K562 (cell line): ENCODE measurements around the gene KRT8. TPM values are rescaled to one million over a fixed set of nuclear protein-coding genes. Genes with fewer than 3 reads are reported as not detected.

Experiments used
- ATAC-seq: fragments of 200-7000 bp; cut with Tn5 transposase; 3 replicates; pipeline ENCODE4 v1.9.1; 2020; ENCODE audit warnings: moderate library complexity
- BruUV-seq: library from RNA; stranded (reverse); fragments of 400-500 nt; replicated peaks from 2 replicates; lab custom pipeline; 2021; lab: Mats Ljungman, UMichigan
- CTCF ChIA-PET: fragments of 300-600 bp; formaldehyde crosslinking; extraction: SDS; loops from one replicate; lab custom pipeline; 2021; ENCODE audit warnings: low intra/inter-chr PET ratio; lab: Yijun Ruan, JAX
- POLR2A ChIA-PET: fragments of 300-600, 350-650 bp; sonication (Branson Sonifier 250); formaldehyde crosslinking; extraction: SDS; loops from one replicate; lab custom pipeline; 2021; ENCODE audit warnings: antibody characterized with exemption, inconsistent platforms; lab: Yijun Ruan, JAX
- DNase-seq, 4 experiments: peaks; one replicate each; pipeline versions ENCODE4 v3.0.0 to v3.0.0-alpha.2; 2011 to 2018; ENCODE audit warnings: low spot score in 3 of 4, mixed read lengths in 3 of 4; ENCODE audit errors: extremely low read depth in 1 of 4
- FAIRE-seq: peaks from 2 replicates; lab custom pipeline; 2011; peaks lifted over from hg19 to GRCh38; lab: Jason Lieb, UNC
- H2AFZ ChIP-seq: 2 replicates; pipeline ENCODE4 v1.6.0; 2011; ENCODE audit warnings: low read depth, low read length, control low read depth, inconsistent platforms
- H3K27ac ChIP-seq: fragments of 200-600 bp; 3 replicates; pipeline ENCODE4 v1.8.0; 2011; ENCODE audit warnings: low read depth, mild to moderate bottlenecking, control low read depth, inconsistent platforms, low read length, moderate library complexity, mixed read lengths; ENCODE audit errors: extremely low read depth
- H3K27me3 ChIP-seq, 2 experiments: fragments of 300-600 bp in 1 of 2; 2 replicates in 1 of 2; 3 replicates in 1 of 2; pipeline versions ENCODE4 v1.6.0 to v1.8.0; 2011; ENCODE audit warnings: inconsistent platforms in 2 of 2, low read length in 2 of 2, mild to moderate bottlenecking in 1 of 2, mixed read lengths in 1 of 2, moderate library complexity in 1 of 2; ENCODE audit not compliant: control insufficient read depth in 2 of 2, insufficient read depth in 2 of 2
- H3K36me3 ChIP-seq: fragments of 300-600 bp; 3 replicates; pipeline ENCODE4 v1.8.0; 2011; ENCODE audit warnings: mild to moderate bottlenecking, low read length, inconsistent platforms; ENCODE audit not compliant: control insufficient read depth, insufficient read depth
- H3K4me1 ChIP-seq, 2 experiments: fragments of 200-600 bp in 1 of 2; replicated peaks in 1 of 2; 2 replicates in 1 of 2; 3 replicates in 1 of 2; pipeline versions ENCODE4 v1.5.1 to v1.8.0; 2011; ENCODE audit warnings: inconsistent platforms in 2 of 2, low read length in 2 of 2, mild to moderate bottlenecking in 1 of 2, mixed read lengths in 1 of 2, moderate library complexity in 1 of 2; ENCODE audit not compliant: control insufficient read depth in 2 of 2, insufficient read depth in 2 of 2
- H3K4me2 ChIP-seq: 2 replicates; pipeline ENCODE4 v1.6.1; 2011; ENCODE audit warnings: low read length, control low read depth, inconsistent platforms, mixed read lengths; ENCODE audit not compliant: insufficient read depth
- H3K4me3 ChIP-seq: fragments of 200-600 bp; sonication (generic), shearing (Covaris generic); 2 replicates; pipeline ENCODE4 v1.5.1; 2016; ENCODE audit warnings: control low read depth, inconsistent platforms
- H3K79me2 ChIP-seq: fragments of 200-600 bp; 3 replicates; pipeline ENCODE4 v1.8.0; 2011; ENCODE audit warnings: low read length, inconsistent platforms; ENCODE audit not compliant: control insufficient read depth, insufficient read depth
- H3K9ac ChIP-seq, 2 experiments: 2 replicates each; pipeline versions ENCODE4 v1.6.0 to v1.6.1; 2011; ENCODE audit warnings: low read depth in 2 of 2, low read length in 2 of 2, control low read depth in 1 of 2, inconsistent platforms in 1 of 2, mild to moderate bottlenecking in 1 of 2, mixed read lengths in 1 of 2; ENCODE audit not compliant: insufficient read depth in 1 of 2
- H3K9me1 ChIP-seq: one replicate; pipeline ENCODE4 v1.6.0; 2011; ENCODE audit warnings: inconsistent platforms, mild to moderate bottlenecking, low read length, moderate library complexity; ENCODE audit not compliant: control insufficient read depth, insufficient read depth
- H3K9me3 ChIP-seq: replicated peaks from 2 replicates; pipeline ENCODE4 v1.5.1; 2011; ENCODE audit warnings: low read depth, low read length, inconsistent platforms; ENCODE audit not compliant: control insufficient read depth, insufficient read depth
- H4K20me1 ChIP-seq: replicated peaks from 2 replicates; pipeline ENCODE4 v1.6.1; 2011; ENCODE audit warnings: low read length, inconsistent platforms, mixed read lengths; ENCODE audit not compliant: control insufficient read depth, insufficient read depth
- RFX1 ChIP-seq: fragments of 450-650 bp; IDR thresholded peaks from 2 replicates; pipeline ENCODE4 v1.6.1; 2016; ENCODE audit warnings: mild to moderate bottlenecking, moderate library complexity
- SAP30 ChIP-seq: fragments of 200-600 bp; sonication (generic); IDR thresholded peaks from 2 replicates; pipeline ENCODE4 v1.6.1; 2012; ENCODE audit warnings: borderline replicate concordance, low read depth, mild to moderate bottlenecking, moderate library complexity, low read length, control low read depth, inconsistent platforms; ENCODE audit not compliant: insufficient read depth, poor library complexity, severe bottlenecking
- ZNF121 ChIP-seq: sonication (generic); formaldehyde crosslinking; conservative IDR thresholded peaks from 2 replicates; pipeline ENCODE4 v1.8.0; 2022; ENCODE audit warnings: missing genetic modification reagents
- WGBS: fragments of 100-300 bp; shearing (Covaris generic); methylation state at CpG from one replicate; pipeline ENCODE4 v1.1.6; 2016; ENCODE audit warnings: low coverage, mixed read lengths; ENCODE audit not compliant: insufficient coverage; ENCODE audit errors: missing lambda C conversion rate; 5-methylcytosine and 5-hydroxymethylcytosine counted together
- in situ Hi-C: fragments of 300-500 bp; cut with MboI; formaldehyde crosslinking; loops from 4 replicates; pipeline ENCODE4 v1.15.0; 2018; ENCODE audit warnings: inconsistent platforms, mixed read lengths
- intact Hi-C: fragments of 100-400 bp; cut with micrococcal nuclease; formaldehyde crosslinking; loops from 2 replicates; pipeline ENCODE4 v1.14.2; 2022
- polyA plus RNA-seq, 8 experiments: library from polyadenylated mRNA; depleted of rRNA in 4 of 8; stranded (reverse) in 5 of 8; unstranded in 3 of 8; fragments of >200 nt; fragmentation: Nextera tagmentation in 2 of 8; fragmentation: Illumina TruSeq in 1 of 8; extraction: Ambion mirVana in 2 of 8; extraction: Trizol in 1 of 8; gene quantifications; 2 replicates each; pipeline versions ENCODE4 v1.2.1 to v1.2.3, GENCODE V29; 2011 to 2014; ENCODE audit warnings: inconsistent platforms in 1 of 8, missing spikeins in 1 of 8
- total RNA-seq, 7 experiments: library from RNA; depleted of rRNA in 6 of 7; stranded (reverse); fragments of >200 nt in 6 of 7; fragmentation: Illumina TruSeq in 2 of 7; extraction: Trizol in 2 of 7; gene quantifications; 2 replicates each; pipeline versions ENCODE4 v1.2.1 to v1.2.3, GENCODE V29; 2011 to 2021; ENCODE audit warnings: low replicate concordance in 1 of 7
- TF ChIP-seq, protein P1 (sequence below): fragments of 450-650 bp; formaldehyde crosslinking; IDR thresholded peaks from 2 replicates; pipeline ENCODE4 v1.4.0; 2020; ENCODE audit warnings: mild to moderate bottlenecking, moderate library complexity

The KRT8 gene
- total and polyA plus RNA-seq, 9 of the 15 experiments (the other 6 are each of a cell fraction or from before 2014, with no cell fraction given): 41.5 to 661 (median 260) TPM

DNA sequence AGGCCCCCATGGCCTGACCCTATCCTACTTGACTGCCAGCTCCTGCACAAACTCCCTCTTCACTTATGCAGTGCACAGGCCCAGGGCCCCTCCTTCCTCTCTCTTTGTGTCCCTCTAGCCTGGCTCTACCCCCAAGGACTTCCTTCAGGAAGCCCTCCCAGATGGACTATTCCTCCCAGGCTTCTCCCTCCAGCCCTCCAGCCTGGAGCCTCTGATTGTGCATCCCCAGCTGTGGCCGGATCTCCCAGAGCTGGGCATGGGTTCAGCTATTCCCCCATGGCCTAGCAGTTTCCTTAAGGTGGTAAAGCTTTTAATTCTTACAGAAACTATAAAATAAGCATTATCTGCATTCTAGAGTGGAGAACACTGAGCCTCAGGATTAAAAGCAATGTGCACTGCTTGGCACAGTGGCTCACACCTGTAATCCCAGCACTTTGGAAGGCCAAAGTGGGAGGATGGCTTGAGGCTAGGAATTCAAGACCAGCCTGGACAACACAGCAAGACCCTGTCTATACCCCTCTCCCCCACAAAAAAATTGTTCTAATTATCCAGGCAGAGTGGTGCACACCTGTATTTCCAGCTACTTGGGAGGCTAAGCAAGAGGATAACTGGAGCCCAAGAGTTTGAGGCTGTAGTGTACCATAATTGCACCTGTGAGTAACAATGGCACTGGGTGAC lies 16.8 kb upstream of the KRT8 start:
- in situ Hi-C loops: no loop called here
- H3K4me1 ChIP-seq: peaks cover 24 to 27% of the 10 kb centered on the region in 2 experiments

DNA sequence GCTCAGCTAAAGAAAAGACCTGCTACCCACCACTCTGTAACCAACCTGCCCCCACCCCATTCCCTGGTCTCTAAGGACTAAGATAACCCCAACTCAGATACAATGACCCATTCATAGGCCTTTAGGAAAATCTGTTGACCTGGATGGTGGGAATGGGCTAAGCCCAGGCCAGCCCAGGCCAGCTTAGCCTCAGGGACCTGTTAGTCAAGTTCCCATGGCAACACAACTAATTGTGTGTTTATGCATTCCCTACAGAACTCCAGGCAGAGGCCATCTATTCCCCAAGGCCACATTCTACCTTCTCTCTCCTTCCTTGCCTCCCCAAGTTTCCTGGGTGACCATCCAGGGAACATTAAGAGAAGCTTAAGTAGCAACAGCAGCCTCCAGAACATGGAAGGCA lies 16.1 kb upstream of the KRT8 start:
- Histone ChIP-seq H3K9me3 (no peaks in the 10 kb centered on the region), H3K9ac (no peak overlapping the region), H3K4me1 (peaks cover 17 to 22% of the 10 kb centered on the region in 2 experiments)
- POLR2A ChIA-PET: interaction anchor here (0.6 to 1.0 kb wide), 4 partner anchors 11 to 59 kb away, joined by 3 to 5 read pairs (median 4); partner anchors contain the start of gene KRT8
- CTCF ChIA-PET: no interaction called here
- peak; percentile 77 for TF ChIP-seq RFX1
- TF ChIP-seq, protein P1, sequence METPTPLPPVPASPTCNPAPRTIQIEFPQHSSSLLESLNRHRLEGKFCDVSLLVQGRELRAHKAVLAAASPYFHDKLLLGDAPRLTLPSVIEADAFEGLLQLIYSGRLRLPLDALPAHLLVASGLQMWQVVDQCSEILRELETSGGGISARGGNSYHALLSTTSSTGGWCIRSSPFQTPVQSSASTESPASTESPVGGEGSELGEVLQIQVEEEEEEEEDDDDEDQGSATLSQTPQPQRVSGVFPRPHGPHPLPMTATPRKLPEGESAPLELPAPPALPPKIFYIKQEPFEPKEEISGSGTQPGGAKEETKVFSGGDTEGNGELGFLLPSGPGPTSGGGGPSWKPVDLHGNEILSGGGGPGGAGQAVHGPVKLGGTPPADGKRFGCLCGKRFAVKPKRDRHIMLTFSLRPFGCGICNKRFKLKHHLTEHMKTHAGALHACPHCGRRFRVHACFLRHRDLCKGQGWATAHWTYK (CRISPR knock-in tag): no peak
- TF ChIP-seq, all 486 proteins: peak for 1
- in situ Hi-C loops (no loop called here), intact Hi-C loops (no loop called here)
- H3K27me3 ChIP-seq: no peaks in the 10 kb centered on the region
- FAIRE-seq (no peak), DNase-seq (peak in 1 of 4 experiments; percentile 7), ATAC-seq (no peak)
- H2AFZ ChIP-seq: no peak overlapping the region
- H3K4me2 ChIP-seq: no peak overlapping the region
- H3K79me2 ChIP-seq: no peaks in the 10 kb centered on the region
- no TSS peak for BruUV-seq
- H4K20me1 ChIP-seq: no peaks in the 10 kb centered on the region
- no peaks in the 10 kb centered on the region for H3K36me3 ChIP-seq
- no peaks in the 10 kb centered on the region for H3K9me1 ChIP-seq
- H3K27ac ChIP-seq: no peak overlapping the region
- no peak overlapping the region for H3K4me3 ChIP-seq

More for the DNA sequence above, 16.8 kb upstream of the KRT8 start:
- no peak for ATAC-seq
- BruUV-seq: no TSS peak
- POLR2A ChIA-PET: interaction anchor here (0.6 to 1.0 kb wide), 5 partner anchors 11 to 58 kb away, joined by 3 to 5 read pairs (median 3); partner anchors contain the start of gene KRT8
- intact Hi-C loops: no loop called here
- Histone ChIP-seq H3K4me3 (no peak overlapping the region), H3K9me1 (no peaks in the 10 kb centered on the region), H3K27ac (no peak overlapping the region), H2AFZ (no peak overlapping the region), H3K36me3 (no peaks in the 10 kb centered on the region), H3K27me3 (no peaks in the 10 kb centered on the region), H3K9ac (0 out of 4 replicates have a peak overlapping the region, but pooled peaks of 1 of the 2 experiments have one; percentile 40), H3K9me3 (no peaks in the 10 kb centered on the region), H4K20me1 (no peaks in the 10 kb centered on the region), H3K79me2 (no peaks in the 10 kb centered on the region), H3K4me2 (no peak overlapping the region)
- peak; percentile 53 for TF ChIP-seq ZNF121
- no peak for TF ChIP-seq SAP30
- DNase-seq: no peak
- no peak for FAIRE-seq
- CTCF ChIA-PET: no interaction called here
- 60% methylated on average over 1 of the region's 1 CpG for WGBS
